Kidney (tissue), 14 donors: ENCODE measurements around the gene GRIA2. TPM values are rescaled to one million over a fixed set of nuclear protein-coding genes. Genes with fewer than 3 reads are reported as not detected.

Experiments
- DNase-seq, 5 donors: peaks; one replicate each; pipeline ENCODE4 v3.0.0-alpha.2; 2013 to 2020
- FAIRE-seq: peaks from 2 replicates; lab custom pipeline; 2012; peaks lifted over from hg19 to GRCh38; lab: Jason Lieb, UNC
- H3K27ac ChIP-seq, 2 donors: one replicate each; pipeline ENCODE4 v1.7.0; 2013; ENCODE audit warnings: low read depth in 2 of 2, low read length in 2 of 2, inconsistent platforms in 1 of 2
- H3K27me3 ChIP-seq: one replicate; pipeline ENCODE4 v1.7.1; 2013; ENCODE audit warnings: low read length, inconsistent platforms; ENCODE audit not compliant: control insufficient read depth, insufficient read depth
- H3K36me3 ChIP-seq, 3 donors: one replicate each; pipeline versions ENCODE4 v1.7.0 to v1.7.1; 2013; ENCODE audit warnings: low read length in 3 of 3, control low read depth in 1 of 3, inconsistent platforms in 1 of 3; ENCODE audit not compliant: insufficient read depth in 3 of 3, control insufficient read depth in 2 of 3
- H3K4me1 ChIP-seq, 3 donors: one replicate each; pipeline versions ENCODE4 v1.7.0 to v1.7.1; 2013; ENCODE audit warnings: low read length in 3 of 3, inconsistent platforms in 1 of 3, low read depth in 1 of 3; ENCODE audit not compliant: control insufficient read depth in 2 of 3, insufficient read depth in 2 of 3
- H3K4me3 ChIP-seq, 3 donors: one replicate each; pipeline versions ENCODE4 v1.7.0 to v1.8.1; 2013; ENCODE audit warnings: low read length in 3 of 3, control low read depth in 1 of 3, inconsistent platforms in 1 of 3
- H3K9ac ChIP-seq, 3 donors: one replicate each; pipeline versions ENCODE4 v1.7.0 to v1.7.1; 2013; ENCODE audit warnings: low read length in 3 of 3, control low read depth in 1 of 3, inconsistent platforms in 1 of 3
- H3K9me3 ChIP-seq, 3 donors: one replicate each; pipeline versions ENCODE4 v1.7.0 to v1.7.1; 2013; ENCODE audit warnings: low read length in 3 of 3, control low read depth in 1 of 3, inconsistent platforms in 1 of 3; ENCODE audit not compliant: control insufficient read depth in 2 of 3, insufficient read depth in 1 of 3
- CTCF ChIP-seq: IDR thresholded peaks from 3 replicates; pipeline ENCODE4 v1.5.1; 2012; ENCODE audit warnings: mild to moderate bottlenecking, moderate library complexity, borderline replicate concordance; ENCODE audit not compliant: insufficient read depth; ENCODE audit errors: extremely low read depth
- intact Hi-C: fragments of 100-400 bp; cut with DNase I; formaldehyde crosslinking; loops from one replicate; pipeline ENCODE4 v1.11.1; 2022
- polyA plus RNA-seq: library from polyadenylated mRNA; stranded (reverse); fragments of 350-450 nt; fragmentation: Illumina TruSeq; extraction: RNeasy Lipid Tissue Mini Kit (QIAGEN cat#74804); gene quantifications from one replicate; pipeline ENCODE4 v1.2.3, GENCODE V29; 2014; ENCODE audit warnings: low read depth, low replicate concordance; ENCODE audit not compliant: insufficient read depth
- total RNA-seq: library from RNA; stranded (reverse); fragmentation: NEBNext Ultra II Directional; extraction: Animal tissue kit (Norgen Biotek cat#: 25700); gene quantifications from one replicate; pipeline ENCODE4 v1.2.1, GENCODE V29; 2021
- donor health status: control.
- donor health status: control.
- donor health status: control.
- donor health status: control.
- donor health status: control.
- donor health status: DM: yes; HTN: yes; CAD: no.
- donor health status: Normal renal cell carcinoma (clear cell type).

Gene GRIA2
- total and polyA plus RNA-seq, 2 donors from 2014 or later, result 0.54 to 0.80 TPM

- no peak overlapping the region for H3K9ac ChIP-seq
- no peak for FAIRE-seq
Measured at GRCh38 chr4:157372154-157372553, 151.6 kb downstream of the GRIA2 start.

GRCh38 chr4:157372567-157372966 is 152.0 kb downstream of the GRIA2 start:
- no peak for DNase-seq
- H3K36me3 ChIP-seq, result no peaks in the 10 kb centered on the region
- no peaks in the 10 kb centered on the region for H3K9me3 ChIP-seq
- FAIRE-seq, result no peak
- H3K4me1 ChIP-seq, result no peaks in the 10 kb centered on the region
- no peak overlapping the region for H3K9ac ChIP-seq
- no peaks in the 10 kb centered on the region for H3K27me3 ChIP-seq
- no peak overlapping the region for H3K27ac ChIP-seq
- intact Hi-C loops, result no loop called here
- no peak for TF ChIP-seq CTCF
- H3K4me3 ChIP-seq, result no peak overlapping the region

More at GRCh38 chr4:157372154-157372553, 151.6 kb downstream of the GRIA2 start:
- H3K36me3 ChIP-seq, result no peaks in the 10 kb centered on the region
- H3K27me3 ChIP-seq, result no peaks in the 10 kb centered on the region
- intact Hi-C loops, result no loop called here
- no peaks in the 10 kb centered on the region for H3K9me3 ChIP-seq
- no peak overlapping the region for H3K4me3 ChIP-seq
- H3K4me1 ChIP-seq, result no peaks in the 10 kb centered on the region
- no peak overlapping the region for H3K27ac ChIP-seq
- no peak for TF ChIP-seq CTCF
- DNase-seq, result no peak

GRCh38 chr4:157389741-157390140 is 169.2 kb downstream of the GRIA2 start:
- intact Hi-C loops, result no loop called here
- H3K27me3 ChIP-seq, result no peaks in the 10 kb centered on the region
- no peak for FAIRE-seq
- H3K9ac ChIP-seq, result no peak overlapping the region
- no peak overlapping the region for H3K4me3 ChIP-seq
- no peaks in the 10 kb centered on the region for H3K9me3 ChIP-seq
- H3K27ac ChIP-seq, result no peak overlapping the region
- H3K36me3 ChIP-seq, result no peaks in the 10 kb centered on the region
- DNase-seq, result peak in 1 of 5 donors; percentile 1
- no peaks in the 10 kb centered on the region for H3K4me1 ChIP-seq
- no peak for TF ChIP-seq CTCF

GRCh38 chr4:157405070-157405469 is 184.5 kb downstream of the GRIA2 start:
- no peak for TF ChIP-seq CTCF
- no peak overlapping the region for H3K27ac ChIP-seq
- H3K27me3 ChIP-seq, result no peaks in the 10 kb centered on the region
- H3K36me3 ChIP-seq, result no peaks in the 10 kb centered on the region
- intact Hi-C loops, result no loop called here
- DNase-seq, result no peak
- H3K4me3 ChIP-seq, result no peak overlapping the region
- H3K9ac ChIP-seq, result no peak overlapping the region
- no peaks in the 10 kb centered on the region for H3K4me1 ChIP-seq
- H3K9me3 ChIP-seq, result no peaks in the 10 kb centered on the region
- FAIRE-seq, result no peak
